Left kidney (tissue), 2 donors: Measurements from ENCODE around the gene BICDL2. TPM values are rescaled to one million over a fixed set of nuclear protein-coding genes. Genes with fewer than 3 reads are reported as not detected.
"Not testable (repeated sequence)": the region's sequence is repeated elsewhere in the genome, so short reads cannot be mapped to it uniquely, and the experiment has no call there.

ENCODE experiments used
- DNase-seq: peaks from one replicate; pipeline ENCODE4 v3.0.0-alpha.2; 2013
- polyA plus RNA-seq: library from polyadenylated mRNA; unstranded; fragments of 120-200 nt; gene quantifications from one replicate; pipeline ENCODE4 v1.2.1, GENCODE V29; 2013; ENCODE audit not compliant: insufficient read length

The BICDL2 gene
- polyA plus RNA-seq, 1 donor = 2.6 TPM

- DNase-seq = no peak
Measured at GRCh38 chr16:3065069-3065741, 28.5 kb upstream of the BICDL2 start, which contains the start of gene IL32. Gene IL32 (plus strand): TSS chr16:3065640. CDS start chr16:3065812, 172 bp downstream.

GRCh38 chr16:3063625-3064386 lies 27.1 kb upstream of the BICDL2 start:
- DNase-seq = no peak

- DNase-seq = no peak
Measured at GRCh38 chr16:3062553-3062952, 25.8 kb upstream of the BICDL2 start.

- DNase-seq = no peak
Measured at GRCh38 chr16:3060339-3061127, 23.8 kb upstream of the BICDL2 start.

- DNase-seq = no peak
Measured at GRCh38 chr16:3059723-3060242, 23.0 kb upstream of the BICDL2 start.

GRCh38 chr16:3059041-3059722 lies 22.4 kb upstream of the BICDL2 start:
- DNase-seq = peak; percentile 88

- DNase-seq = peak; percentile 58
Measured at GRCh38 chr16:3058139-3059030, 21.6 kb upstream of the BICDL2 start.

GRCh38 chr16:3057181-3058138 lies 20.7 kb upstream of the BICDL2 start:
- no peak for DNase-seq

- DNase-seq = no peak
Measured at GRCh38 chr16:3056336-3057180, 19.8 kb upstream of the BICDL2 start.

GRCh38 chr16:3055734-3056115 lies 19.0 kb upstream of the BICDL2 start:
- DNase-seq = not testable (repeated sequence)

GRCh38 chr16:3054965-3055733 lies 18.4 kb upstream of the BICDL2 start:
- DNase-seq = no peak

GRCh38 chr16:3053330-3053710 lies 16.6 kb upstream of the BICDL2 start:
- DNase-seq = not testable (repeated sequence)

GRCh38 chr16:3052571-3053329 lies 16.0 kb upstream of the BICDL2 start:
- not testable (repeated sequence) for DNase-seq

GRCh38 chr16:3051494-3051893 lies 14.8 kb upstream of the BICDL2 start:
- no peak for DNase-seq

- no peak for DNase-seq
Measured at GRCh38 chr16:3051009-3051408, 14.3 kb upstream of the BICDL2 start.

- no peak for DNase-seq
Measured at GRCh38 chr16:3050487-3050886, 13.7 kb upstream of the BICDL2 start.

- no peak for DNase-seq
Measured at GRCh38 chr16:3049921-3050481, 13.3 kb upstream of the BICDL2 start.
